Panc1 (cell line): ENCODE measurements around the gene KMT5C. TPM values are rescaled to one million over a fixed set of nuclear protein-coding genes. Genes with fewer than 3 reads are reported as not detected.

Experiments
- ATAC-seq: fragments of 200-7000 bp; cut with Tn5 transposase; 2 replicates; pipeline ENCODE4 v1.9.1; 2020; ENCODE audit warnings: mild to moderate bottlenecking, moderate library complexity
- BruUV-seq: library from RNA; stranded (reverse); fragments of 400-500 nt; replicated peaks from 2 replicates; lab custom pipeline; 2021; lab: Mats Ljungman, UMichigan
- CTCF ChIA-PET: fragments of 300-600 bp; sonication (Branson Sonifier 250); formaldehyde crosslinking; loops from one replicate; lab custom pipeline; 2022; ENCODE audit warnings: antibody characterized with exemption; lab: Charles Lee
- POLR2A ChIA-PET: fragments of 300-600 bp; sonication (Branson Sonifier 250); formaldehyde crosslinking; loops from one replicate; lab custom pipeline; 2022; ENCODE audit warnings: antibody characterized with exemption; lab: Charles Lee
- DNase-seq: peaks from one replicate; pipeline ENCODE4 v3.0.0-alpha.2; 2010; ENCODE audit warnings: low read depth, low spot score
- H3K27ac ChIP-seq: 2 replicates; pipeline ENCODE4 v1.5.1; 2011; ENCODE audit warnings: mild to moderate bottlenecking, low read length, inconsistent platforms
- H3K27me3 ChIP-seq: fragments of 200-500 bp; sonication (Bioruptor generic); 2 replicates; pipeline ENCODE4 v1.6.0; 2014; ENCODE audit warnings: low read length, inconsistent platforms; ENCODE audit not compliant: control insufficient read depth, insufficient read depth
- H3K36me3 ChIP-seq: fragments of 200-500 bp; sonication (Bioruptor generic); 2 replicates; pipeline ENCODE4 v1.5.1; 2014; ENCODE audit warnings: inconsistent platforms, mild to moderate bottlenecking, low read length, moderate library complexity; ENCODE audit not compliant: control insufficient read depth, insufficient read depth
- H3K4me1 ChIP-seq: 2 replicates; pipeline ENCODE4 v1.5.1; 2011; ENCODE audit warnings: inconsistent platforms, mild to moderate bottlenecking, low read length, moderate library complexity; ENCODE audit not compliant: control insufficient read depth, insufficient read depth
- H3K4me3 ChIP-seq, 2 experiments: 2 replicates each; pipeline ENCODE4 v1.5.1; 2011 to 2012; ENCODE audit warnings: low read depth in 2 of 2, low read length in 2 of 2, mild to moderate bottlenecking in 2 of 2, inconsistent platforms in 1 of 2, moderate library complexity in 1 of 2
- H3K9me3 ChIP-seq: fragments of 200-500 bp; sonication (Bioruptor generic); 2 replicates; pipeline ENCODE4 v1.5.1; 2014; ENCODE audit warnings: low read depth, mild to moderate bottlenecking, inconsistent platforms, low read length, moderate library complexity; ENCODE audit not compliant: control insufficient read depth, insufficient read depth
- POLR2AphosphoS5 ChIP-seq: IDR thresholded peaks from 2 replicates; pipeline ENCODE4 v1.6.1; 2012; ENCODE audit warnings: mild to moderate bottlenecking, low read depth, low read length, moderate library complexity
- SIN3A ChIP-seq: IDR thresholded peaks from 2 replicates; pipeline ENCODE4 v1.6.1; 2012; ENCODE audit warnings: low read depth, mild to moderate bottlenecking, low read length, moderate library complexity, borderline replicate concordance; ENCODE audit not compliant: insufficient read depth
- TCF7L2 ChIP-seq: IDR thresholded peaks from 2 replicates; pipeline ENCODE4 v1.6.1; 2011; ENCODE audit warnings: mild to moderate bottlenecking, low read depth, low read length, inconsistent platforms
- in situ Hi-C: cut with HindIII; loops from 2 replicates; pipeline ENCODE4 v1.10.0; 2016; ENCODE audit warnings: low sequenced_read_pairs, low pct_unique_long_range_greater_than_20kb
- intact Hi-C: fragments of 100-400 bp; cut with micrococcal nuclease; formaldehyde crosslinking; loops from one replicate; pipeline ENCODE4 v1.10.0; 2022; ENCODE audit not compliant: unreplicated experiment
- total RNA-seq: library from RNA; stranded (reverse); gene quantifications from one replicate; pipeline ENCODE4 v1.2.1, GENCODE V29; 2021; ENCODE audit not compliant: unreplicated experiment
- TF ChIP-seq, protein P1 (sequence below): fragments of 450-650 bp; IDR thresholded peaks from 2 replicates; pipeline ENCODE4 v1.5.1; 2017; ENCODE audit warnings: mild to moderate bottlenecking
- TF ChIP-seq, protein P2 (sequence below), 2 experiments: IDR thresholded peaks; 2 replicates each; pipeline ENCODE4 v1.6.1; 2011 to 2012; ENCODE audit warnings: low read depth in 2 of 2, control low read depth in 1 of 2, low read length in 1 of 2, mild to moderate bottlenecking in 1 of 2, moderate library complexity in 1 of 2; ENCODE audit not compliant: insufficient read depth in 1 of 2

KMT5C gene
- total RNA-seq, 1 experiment from 2014 or later, result 30.6 TPM

DNA sequence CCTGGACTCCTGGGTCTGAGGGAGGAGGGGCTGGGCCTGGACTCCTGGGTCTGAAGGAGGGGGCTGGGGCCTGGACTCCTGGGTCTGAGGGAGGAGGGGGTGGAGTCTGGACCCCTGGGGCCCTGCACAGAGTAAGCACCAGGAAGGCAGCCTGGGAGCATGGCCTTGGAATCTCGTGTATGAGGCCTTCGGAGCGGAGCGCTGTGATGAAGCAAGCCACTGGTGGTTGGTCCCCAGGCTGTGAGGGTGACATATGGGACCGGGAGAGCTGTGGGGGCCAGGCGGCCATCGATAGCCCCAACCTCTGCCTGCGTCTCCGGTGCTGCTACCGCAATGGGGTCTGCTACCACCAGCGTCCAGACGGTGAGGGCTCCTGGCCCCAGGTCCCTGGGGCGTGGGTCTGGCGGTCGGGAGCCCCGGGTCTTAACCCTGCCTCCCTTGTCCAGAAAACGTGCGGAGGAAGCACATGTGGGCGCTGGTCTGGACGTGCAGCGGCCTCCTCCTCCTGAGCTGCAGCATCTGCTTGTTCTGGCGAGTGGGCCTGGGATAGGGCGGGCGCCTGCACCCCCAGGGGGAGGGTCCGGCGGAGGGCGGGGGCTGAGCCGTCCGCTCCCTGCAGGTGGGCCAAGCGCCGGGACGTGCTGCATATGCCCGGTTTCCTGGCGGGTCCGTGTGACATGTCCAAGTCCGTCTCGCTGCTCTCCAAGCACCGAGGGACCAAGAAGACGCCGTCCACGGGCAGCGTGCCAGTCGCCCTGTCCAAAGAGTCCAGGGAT, 37.9 kb downstream of the KMT5C start:
- ChIA-PET POLR2A (no interaction called here), CTCF (no interaction called here)
- no peaks in the 10 kb centered on the region for H3K27me3 ChIP-seq
- no peaks in the 10 kb centered on the region for H3K9me3 ChIP-seq
- ATAC-seq (no peak), DNase-seq (no peak)
- H3K36me3 ChIP-seq, result no peaks in the 10 kb centered on the region
- TF ChIP-seq POLR2AphosphoS5 (no peak), TCF7L2 (no peak), SIN3A (no peak)
- TF ChIP-seq, protein P1, sequence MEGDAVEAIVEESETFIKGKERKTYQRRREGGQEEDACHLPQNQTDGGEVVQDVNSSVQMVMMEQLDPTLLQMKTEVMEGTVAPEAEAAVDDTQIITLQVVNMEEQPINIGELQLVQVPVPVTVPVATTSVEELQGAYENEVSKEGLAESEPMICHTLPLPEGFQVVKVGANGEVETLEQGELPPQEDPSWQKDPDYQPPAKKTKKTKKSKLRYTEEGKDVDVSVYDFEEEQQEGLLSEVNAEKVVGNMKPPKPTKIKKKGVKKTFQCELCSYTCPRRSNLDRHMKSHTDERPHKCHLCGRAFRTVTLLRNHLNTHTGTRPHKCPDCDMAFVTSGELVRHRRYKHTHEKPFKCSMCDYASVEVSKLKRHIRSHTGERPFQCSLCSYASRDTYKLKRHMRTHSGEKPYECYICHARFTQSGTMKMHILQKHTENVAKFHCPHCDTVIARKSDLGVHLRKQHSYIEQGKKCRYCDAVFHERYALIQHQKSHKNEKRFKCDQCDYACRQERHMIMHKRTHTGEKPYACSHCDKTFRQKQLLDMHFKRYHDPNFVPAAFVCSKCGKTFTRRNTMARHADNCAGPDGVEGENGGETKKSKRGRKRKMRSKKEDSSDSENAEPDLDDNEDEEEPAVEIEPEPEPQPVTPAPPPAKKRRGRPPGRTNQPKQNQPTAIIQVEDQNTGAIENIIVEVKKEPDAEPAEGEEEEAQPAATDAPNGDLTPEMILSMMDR, result no peak
- TF ChIP-seq, protein P2, sequence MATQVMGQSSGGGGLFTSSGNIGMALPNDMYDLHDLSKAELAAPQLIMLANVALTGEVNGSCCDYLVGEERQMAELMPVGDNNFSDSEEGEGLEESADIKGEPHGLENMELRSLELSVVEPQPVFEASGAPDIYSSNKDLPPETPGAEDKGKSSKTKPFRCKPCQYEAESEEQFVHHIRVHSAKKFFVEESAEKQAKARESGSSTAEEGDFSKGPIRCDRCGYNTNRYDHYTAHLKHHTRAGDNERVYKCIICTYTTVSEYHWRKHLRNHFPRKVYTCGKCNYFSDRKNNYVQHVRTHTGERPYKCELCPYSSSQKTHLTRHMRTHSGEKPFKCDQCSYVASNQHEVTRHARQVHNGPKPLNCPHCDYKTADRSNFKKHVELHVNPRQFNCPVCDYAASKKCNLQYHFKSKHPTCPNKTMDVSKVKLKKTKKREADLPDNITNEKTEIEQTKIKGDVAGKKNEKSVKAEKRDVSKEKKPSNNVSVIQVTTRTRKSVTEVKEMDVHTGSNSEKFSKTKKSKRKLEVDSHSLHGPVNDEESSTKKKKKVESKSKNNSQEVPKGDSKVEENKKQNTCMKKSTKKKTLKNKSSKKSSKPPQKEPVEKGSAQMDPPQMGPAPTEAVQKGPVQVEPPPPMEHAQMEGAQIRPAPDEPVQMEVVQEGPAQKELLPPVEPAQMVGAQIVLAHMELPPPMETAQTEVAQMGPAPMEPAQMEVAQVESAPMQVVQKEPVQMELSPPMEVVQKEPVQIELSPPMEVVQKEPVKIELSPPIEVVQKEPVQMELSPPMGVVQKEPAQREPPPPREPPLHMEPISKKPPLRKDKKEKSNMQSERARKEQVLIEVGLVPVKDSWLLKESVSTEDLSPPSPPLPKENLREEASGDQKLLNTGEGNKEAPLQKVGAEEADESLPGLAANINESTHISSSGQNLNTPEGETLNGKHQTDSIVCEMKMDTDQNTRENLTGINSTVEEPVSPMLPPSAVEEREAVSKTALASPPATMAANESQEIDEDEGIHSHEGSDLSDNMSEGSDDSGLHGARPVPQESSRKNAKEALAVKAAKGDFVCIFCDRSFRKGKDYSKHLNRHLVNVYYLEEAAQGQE (IDR thresholded peaks at IDR 0.05; ENCODE audit: insufficient read depth in 1 of 2, low read depth in 2 of 2, low read length in 1 of 2), result no peak
- in situ Hi-C loops, result no loop called here
- no peak overlapping the region for H3K27ac ChIP-seq
- peaks cover 45% of the 10 kb centered on the region for H3K4me1 ChIP-seq
- intact Hi-C loops, result loop anchor here (10.0 kb wide), 1 partner anchor 83 kb away; no protein-coding TSS in a partner anchor
- BruUV-seq, result no TSS peak
- H3K4me3 ChIP-seq, result no peak overlapping the region

DNA sequence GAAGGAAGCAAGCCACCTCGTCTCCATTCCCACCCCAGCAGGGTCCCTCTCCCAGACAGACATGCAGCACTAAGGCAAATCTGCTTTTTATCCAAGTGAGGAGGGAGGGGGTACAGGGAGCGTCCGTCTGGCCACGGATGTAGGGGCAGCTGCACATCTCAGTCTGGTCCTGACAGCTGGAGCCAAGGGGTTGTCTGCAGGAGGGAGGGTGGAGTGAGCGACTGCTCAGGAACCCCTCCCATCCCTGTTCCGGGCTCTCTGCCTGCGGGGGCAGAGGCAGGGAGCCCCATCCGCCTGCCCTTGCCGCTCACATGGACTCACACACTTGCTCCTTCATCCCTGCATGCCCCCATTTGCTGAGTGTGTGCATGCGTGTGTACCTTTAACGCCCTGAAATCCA, 39.5 kb downstream of the KMT5C start:
- intact Hi-C loops, result loop anchor here (10.0 kb wide), 1 partner anchor 84 kb away; no protein-coding TSS in a partner anchor
- ChIA-PET CTCF (no interaction called here), POLR2A (no interaction called here)
- Histone ChIP-seq H3K4me1 (peaks cover 29% of the 10 kb centered on the region), H3K27me3 (no peaks in the 10 kb centered on the region), H3K4me3 (no peak overlapping the region), H3K36me3 (no peaks in the 10 kb centered on the region), H3K27ac (no peak overlapping the region), H3K9me3 (no peaks in the 10 kb centered on the region)
- in situ Hi-C loops, result no loop called here
- BruUV-seq, result no TSS peak
- ATAC-seq, result no peak
- TF ChIP-seq, protein P1, result no peak
- TF ChIP-seq TCF7L2 (no peak), POLR2AphosphoS5 (no peak), SIN3A (no peak)
- TF ChIP-seq, protein P2 (IDR thresholded peaks at IDR 0.05; ENCODE audit: insufficient read depth in 1 of 2, low read depth in 2 of 2, low read length in 1 of 2), result no peak
- DNase-seq, result no peak
